NCI-H2196 treated with DMSO at 0.1 percent for 48 hours (cell line): ENCODE measurements around the gene TRIM24.

Source experiments
- DNase-seq: peaks from one replicate; lab custom pipeline; 2025; ENCODE audit not compliant: unreplicated experiment; lab: John Stamatoyannopoulos, UW

The TRIM24 gene

DNA sequence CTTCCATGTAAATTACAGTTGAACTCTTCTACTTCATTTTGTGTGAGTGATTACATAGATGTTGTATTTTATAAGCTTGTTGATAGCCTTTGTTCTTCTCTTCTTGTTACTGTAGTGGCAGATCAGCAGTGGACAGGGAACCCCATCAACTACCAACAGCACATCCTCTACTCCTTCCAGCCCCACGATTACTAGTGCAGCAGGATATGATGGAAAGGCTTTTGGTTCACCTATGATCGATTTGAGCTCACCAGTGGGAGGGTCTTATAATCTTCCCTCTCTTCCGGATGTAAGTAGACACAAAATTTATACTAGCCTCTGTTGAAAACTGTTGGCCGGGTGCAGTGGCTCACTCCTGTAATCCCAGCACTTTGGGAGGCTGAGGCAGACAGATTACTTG lies 110.7 kb downstream of the TRIM24 start:
- no peak for DNase-seq

DNA sequence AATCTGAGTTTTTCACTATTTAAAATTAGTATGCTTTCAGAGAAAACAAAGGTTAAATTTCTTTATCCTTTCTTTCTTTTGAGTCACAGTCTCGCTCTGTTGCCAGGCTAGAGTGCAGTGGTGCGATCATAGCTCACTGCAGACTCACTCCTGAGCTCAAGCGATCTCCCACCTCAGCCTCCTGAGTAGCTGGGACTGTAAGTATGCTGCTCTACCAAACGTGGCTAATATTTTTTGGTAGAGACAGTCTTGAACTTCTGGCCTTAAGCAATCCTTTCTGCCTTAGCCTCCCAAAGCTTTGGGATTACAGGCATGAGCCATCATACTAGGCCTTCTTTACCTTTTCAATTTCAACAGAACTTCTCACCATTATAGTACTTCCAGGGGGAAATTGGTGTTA lies 113.7 kb downstream of the TRIM24 start:
- no peak for DNase-seq

DNA sequence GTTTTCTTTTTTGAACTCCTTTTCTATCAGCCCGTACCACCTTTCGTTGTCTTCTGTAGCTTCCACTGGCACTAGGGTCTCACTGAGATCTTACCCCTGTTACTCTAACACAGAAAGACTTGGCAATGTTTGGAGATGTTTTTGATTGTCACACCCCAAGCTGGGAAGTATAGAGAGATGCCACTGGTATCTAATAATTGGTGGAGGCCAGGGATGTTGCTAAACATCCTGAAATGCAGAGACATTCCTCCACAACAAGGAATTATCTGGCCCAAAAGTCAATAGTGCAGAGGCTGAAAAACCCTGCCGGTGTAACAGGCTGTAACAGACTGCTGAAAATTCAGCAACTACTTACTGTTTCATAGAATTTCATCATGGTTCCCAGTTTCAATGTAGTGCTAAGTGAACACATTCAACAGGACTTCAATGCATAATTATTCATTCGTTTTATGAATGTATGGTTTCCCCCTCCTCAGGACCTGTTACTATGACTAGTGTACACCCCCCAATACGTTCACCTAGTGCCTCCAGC lies 115.9 kb downstream of the TRIM24 start:
- DNase-seq: no peak

DNA sequence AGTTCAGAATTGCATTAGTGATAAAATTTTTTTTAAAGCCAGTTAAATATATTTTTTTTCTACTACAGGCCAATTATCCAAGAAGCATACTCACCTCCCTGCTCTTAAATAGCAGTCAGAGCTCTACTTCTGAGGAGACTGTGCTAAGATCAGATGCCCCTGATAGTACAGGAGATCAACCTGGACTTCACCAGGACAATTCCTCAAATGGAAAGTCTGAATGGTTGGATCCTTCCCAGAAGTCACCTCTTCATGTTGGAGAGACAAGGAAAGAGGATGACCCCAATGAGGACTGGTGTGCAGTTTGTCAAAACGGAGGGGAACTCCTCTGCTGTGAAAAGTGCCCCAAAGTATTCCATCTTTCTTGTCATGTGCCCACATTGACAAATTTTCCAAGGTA lies 119.1 kb downstream of the TRIM24 start:
- no peak for DNase-seq

DNA sequence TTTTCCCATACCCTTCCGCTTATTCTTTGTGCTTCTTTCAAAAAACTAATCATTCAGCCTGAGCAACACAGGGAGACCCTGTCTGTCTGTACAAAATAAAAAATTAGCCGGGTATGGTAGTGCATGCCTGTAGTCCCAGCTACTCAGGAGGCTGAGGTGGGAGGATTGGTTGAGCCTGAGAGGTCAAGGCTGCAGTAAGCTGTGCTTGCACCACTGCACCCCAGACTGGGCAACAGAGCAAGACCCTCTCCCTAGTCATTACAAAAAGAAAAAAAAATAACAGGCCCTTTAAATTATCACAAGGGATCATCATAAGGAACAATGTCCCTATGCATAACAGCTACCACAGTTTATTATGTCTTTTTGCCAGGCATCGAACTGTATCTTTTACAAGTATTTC lies 119.6 kb downstream of the TRIM24 start:
- no peak for DNase-seq

DNA sequence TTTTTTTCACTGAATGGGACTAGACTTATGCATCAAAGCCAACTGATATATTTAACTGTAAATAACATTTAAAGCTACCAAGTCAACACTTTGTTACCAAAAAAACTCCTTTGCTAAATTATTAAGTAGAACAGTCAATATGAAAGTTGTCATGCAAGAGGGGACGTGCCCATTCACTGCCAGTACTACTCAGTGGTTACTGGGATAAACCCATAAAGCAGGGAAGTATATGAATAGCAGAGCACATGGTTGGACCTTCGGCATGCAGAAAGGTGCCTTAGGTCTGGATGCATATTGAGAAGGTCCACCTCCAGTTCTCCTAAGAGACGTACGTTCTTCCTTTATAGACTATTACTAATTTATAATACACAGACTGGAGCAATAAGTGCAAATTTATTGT lies 121.0 kb downstream of the TRIM24 start:
- DNase-seq: no peak

DNA sequence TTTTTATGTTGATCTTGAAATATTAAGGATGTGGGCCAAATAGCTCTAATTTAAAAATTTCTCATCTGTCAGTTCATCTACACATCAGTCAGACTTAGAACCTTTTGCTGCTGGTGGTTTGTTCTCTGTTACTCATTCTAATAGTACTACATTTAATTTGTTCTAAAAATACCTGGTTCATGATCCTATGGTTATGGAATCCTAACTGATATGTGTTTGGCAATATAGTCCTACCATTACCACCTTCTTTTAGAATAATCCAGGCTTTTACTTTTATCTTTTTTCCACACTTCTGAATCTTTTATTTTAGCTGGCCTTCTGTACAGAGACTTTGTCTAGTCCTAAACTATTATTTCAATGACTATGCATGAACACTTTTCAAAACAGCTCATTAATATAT lies 124.2 kb downstream of the TRIM24 start:
- DNase-seq: no peak

DNA sequence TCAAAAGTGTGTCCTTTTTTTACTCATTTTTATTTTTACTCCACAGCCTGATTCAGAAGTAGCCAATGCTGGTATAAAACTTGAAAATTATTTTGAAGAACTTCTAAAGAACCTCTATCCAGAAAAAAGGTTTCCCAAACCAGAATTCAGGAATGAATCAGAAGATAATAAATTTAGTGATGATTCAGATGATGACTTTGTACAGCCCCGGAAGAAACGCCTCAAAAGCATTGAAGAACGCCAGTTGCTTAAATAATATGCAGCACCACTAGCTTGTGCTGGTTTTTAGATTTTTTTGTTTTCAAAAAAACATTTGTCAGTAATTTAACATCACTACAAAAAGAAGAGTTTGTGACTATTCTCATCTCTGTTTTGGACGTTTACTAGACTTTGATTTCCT lies 124.6 kb downstream of the TRIM24 start:
- no peak for DNase-seq

DNA sequence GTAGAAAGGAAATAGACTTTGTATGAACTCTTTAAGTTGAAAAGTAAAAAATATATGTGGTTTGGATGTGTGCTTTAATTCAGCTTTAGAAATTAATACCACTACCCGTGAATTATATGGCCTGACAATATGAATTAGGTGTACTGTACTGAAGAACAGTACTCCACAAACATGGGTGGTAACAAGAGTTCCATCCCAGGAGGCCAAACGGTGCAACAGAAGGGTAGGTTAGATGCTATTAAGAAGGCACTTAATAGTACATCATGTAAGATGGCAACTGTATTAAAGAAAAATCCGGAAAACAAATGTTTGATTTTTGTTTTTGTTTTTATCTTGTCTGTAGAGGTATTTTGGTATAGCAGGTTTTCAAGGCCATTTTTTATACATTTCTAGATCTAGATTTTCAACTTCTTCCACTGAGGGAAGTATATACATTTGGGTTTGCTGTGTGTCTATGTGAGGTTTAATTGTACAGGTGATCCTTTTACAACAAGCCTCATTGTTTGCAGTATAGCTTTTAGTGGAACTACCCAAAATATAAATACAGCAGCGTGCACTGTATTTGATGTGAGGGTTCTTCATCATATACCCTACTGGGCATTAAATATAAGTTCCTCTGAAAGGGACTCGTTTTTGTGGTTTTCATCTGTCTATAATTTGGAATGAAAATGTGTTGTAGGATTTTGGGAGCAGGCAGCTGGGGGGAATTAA lies 125.4 kb downstream of the TRIM24 start:
- DNase-seq: no peak

DNA sequence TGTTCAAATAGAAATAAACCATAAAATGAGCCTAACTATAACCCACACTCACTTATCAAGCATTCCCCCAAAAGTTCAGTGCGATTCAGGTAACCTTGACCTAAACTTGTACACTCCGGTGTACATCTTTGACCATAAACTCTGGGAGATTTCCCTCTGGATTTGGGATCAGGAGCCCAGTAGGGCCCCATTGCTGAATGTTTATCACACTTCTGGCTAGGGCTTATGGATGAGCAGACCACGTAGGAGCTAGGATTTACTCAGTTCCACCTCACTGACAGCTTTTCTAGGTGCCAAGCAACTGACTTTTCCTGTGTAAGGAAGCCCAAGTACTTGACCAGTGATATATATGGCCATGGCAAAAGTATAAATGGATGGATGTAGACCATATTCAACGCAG lies 127.4 kb downstream of the TRIM24 start:
- DNase-seq: no peak

DNA sequence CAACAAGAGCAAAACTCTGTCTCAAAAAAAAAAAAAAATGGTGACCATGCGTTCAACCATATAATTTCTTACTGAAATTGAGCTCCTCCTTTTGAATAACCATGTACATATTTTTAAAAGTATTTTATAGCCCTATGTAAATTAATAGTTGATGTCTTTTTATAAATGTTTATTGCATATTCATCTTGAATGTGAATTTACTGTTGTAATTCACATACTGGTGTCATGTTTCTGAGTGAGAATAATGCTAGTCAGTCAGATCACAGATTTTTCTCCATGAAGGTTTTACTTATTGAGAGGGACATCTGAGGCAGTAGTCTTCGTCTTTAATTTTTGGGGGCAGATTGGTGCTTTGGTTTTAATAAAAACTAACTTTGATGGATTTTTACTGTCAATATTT lies 128.9 kb downstream of the TRIM24 start:
- no peak for DNase-seq

DNA sequence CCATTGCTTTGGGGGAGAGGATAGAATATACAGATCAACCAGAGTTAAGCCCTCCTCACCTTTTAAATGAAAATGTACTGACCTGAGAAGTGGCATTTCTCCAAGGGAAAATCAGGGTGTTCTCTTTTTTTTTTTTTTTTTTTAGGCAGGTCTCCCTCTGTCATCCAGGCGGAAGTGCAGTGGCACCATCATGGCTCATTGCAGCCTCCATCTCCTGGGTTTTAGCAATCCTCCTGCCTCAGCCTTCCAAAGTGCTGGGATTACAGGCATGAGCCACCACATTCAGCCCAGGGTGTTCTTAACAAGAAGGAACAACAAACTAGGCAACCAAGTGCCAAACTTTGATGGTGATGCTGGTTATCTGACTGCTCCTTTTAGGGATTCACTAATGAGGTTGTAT lies 130.1 kb downstream of the TRIM24 start:
- DNase-seq: no peak

DNA sequence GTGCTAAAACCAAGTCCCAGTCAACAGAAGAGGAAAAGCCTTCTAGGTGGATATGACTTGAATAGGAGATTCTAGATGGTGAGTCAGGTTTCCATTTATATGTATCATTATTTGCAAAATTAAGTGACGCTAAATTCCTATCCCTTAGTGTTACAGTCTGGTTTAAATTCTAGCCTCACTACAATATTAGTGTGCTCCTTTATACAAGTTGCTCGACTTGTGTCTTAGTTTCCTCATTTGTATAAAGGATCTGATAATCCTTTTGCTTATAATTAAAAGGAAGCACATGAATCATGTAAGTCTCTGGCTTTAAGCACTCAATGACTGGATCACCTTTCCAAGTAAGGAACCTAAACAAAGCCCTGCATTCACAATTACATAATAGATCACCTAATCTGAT lies 135.4 kb downstream of the TRIM24 start:
- no peak for DNase-seq

DNA sequence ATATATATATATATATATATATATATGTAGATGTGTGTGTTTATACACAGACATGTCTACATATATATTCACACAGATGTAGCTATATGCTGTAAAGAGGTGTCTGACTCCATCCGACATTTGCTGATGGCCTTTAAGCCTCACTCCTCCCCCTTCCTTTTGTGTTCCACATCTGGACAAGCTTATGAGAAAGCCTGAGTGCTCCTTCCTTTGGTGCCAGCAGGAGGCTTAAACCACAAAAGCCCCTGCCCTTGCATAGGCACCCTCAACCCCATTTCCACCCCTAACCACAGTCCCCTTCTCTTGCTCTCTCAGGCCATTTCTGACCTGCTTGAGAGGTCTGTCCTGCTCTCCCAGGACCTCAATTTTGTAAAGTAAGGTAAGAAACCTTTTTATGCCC lies 142.4 kb downstream of the TRIM24 start:
- DNase-seq: no peak

DNA sequence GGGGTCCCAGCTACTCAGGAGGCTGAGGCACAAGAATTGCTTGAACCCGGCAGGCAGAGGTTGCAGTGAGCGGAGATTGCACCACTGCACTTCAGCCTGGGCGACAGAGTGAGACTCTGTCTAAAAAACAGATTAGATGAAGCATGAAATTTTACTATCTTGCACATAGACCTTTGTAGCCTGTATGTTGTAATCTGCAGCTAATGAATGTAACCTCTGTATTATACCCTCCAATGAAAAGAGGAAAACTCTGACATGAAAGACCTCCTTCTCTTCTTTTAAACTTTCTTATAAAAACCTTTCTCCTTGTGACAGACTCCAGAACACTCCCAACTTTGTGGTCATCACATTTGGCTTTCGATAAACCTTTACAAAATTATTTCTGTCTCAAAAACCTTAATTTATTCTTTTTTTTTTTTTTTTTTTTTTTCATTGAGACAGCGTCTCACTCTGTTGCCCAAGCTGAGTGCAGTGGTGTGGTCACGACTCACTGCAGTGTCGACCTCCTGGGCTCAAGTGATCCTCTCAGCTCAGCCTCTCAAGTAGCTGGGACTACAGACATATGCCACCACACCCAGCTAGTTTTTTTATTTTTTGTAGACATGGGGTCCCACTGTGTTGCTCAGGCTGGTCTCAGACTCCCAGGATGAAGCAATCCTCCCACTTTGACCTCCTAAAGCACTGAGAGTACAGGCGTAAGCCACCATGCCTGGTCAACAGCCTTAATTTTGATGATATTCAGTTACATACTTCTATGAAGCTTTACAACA lies 143.7 kb downstream of the TRIM24 start:
- DNase-seq: no peak

DNA sequence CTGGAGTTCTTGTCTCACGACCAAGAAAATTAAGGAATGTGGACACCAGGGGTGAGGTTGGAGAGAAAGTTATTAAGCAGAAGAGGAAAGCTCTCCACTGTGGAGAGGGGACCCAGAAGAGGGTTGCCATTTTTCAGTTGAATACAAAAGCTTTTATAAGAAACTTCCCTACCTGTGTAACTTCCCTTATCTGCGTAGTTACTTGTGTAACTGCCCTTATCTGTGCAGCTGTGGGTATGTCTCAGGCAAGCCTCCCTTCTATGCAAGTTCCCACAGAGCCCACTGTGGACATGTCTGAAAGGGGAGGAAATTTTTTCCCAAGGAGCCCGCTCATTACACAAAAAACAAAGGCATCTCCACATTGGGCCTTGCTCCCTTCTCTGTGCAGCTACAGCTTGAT lies 146.2 kb downstream of the TRIM24 start:
- DNase-seq: no peak

DNA sequence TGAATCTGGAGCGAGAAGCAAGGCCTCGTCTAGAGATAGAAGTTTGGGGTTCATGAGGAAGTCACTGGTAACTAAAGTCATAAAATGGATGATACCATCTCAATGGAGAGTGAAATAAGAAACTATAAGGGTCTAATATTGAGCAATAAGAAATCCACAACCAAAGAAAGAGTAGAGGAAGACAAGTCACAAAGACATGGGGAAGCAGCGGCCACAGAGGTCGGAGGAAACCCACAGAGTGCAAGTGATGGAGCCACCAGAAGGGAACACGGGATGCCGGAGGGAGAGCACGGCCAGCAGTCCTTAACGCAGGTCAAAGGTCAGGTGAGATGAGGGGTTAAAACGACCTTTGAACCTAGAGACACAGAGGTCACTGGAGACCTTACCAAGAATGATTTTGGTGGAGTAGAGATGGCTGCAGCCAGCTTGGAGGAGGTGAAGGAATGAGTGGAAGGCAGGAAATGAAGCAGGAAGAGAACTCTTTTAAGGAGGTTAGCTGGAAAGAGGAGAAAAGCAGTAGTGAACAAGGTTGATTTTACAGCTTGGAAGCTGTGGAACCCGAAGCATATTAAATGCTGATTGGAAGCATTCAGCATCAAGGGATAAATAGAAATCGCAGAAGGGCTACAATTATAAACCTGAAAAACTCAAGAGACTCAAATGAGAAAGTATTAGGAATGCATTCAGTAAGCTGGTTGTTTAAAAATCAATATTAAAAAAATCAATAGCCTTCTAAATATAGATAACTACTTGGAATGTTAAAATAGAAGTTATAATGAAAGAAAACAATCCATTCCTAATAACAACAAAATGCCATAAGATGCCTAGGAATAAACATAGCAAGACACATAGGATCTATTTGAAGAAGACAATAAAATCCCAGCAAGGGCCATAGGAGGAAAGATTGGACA lies 147.4 kb downstream of the TRIM24 start:
- DNase-seq: no peak

DNA sequence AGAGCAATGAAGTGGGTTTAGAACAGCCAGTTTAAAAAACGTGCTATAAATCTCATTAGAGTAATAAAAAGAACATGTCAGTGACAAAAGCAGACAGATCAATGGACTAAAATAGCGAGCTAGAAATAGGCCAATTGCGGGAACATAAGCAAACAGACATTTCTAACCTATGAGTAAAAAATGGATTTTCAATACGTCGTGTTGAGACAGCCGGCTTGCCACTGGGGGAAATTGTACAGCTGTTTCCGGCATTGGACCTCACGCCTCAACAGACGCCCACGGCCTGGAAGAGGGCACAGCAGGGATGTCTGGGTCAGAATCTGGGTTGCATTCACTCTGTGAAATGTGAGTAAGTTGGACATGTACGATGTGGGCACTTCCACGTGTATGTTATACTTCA lies 148.2 kb downstream of the TRIM24 start:
- DNase-seq: no peak

DNA sequence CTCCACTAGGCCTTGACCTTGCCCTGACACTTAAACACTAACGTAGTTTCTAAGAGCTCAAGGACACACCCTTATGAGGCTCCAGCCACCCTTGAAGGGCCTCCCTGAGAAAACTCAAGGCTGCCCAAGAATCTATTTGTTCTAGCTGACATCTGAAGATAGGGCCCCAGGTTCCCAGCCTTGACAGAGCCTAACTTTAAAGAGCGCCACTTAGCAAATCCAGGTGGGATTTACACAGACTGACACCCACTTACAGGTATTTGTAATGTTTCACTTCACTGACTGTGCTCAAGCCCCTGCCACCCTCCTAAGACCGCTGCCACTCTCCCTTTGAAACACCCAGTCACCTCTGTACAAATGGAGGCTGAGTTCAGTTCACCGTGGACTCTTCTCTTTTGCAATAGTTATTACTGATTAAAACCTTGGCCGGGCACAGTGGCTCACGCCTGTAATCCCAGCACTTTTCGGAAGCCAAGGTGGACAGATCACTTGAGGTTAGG lies 150.7 kb downstream of the TRIM24 start:
- no peak for DNase-seq

DNA sequence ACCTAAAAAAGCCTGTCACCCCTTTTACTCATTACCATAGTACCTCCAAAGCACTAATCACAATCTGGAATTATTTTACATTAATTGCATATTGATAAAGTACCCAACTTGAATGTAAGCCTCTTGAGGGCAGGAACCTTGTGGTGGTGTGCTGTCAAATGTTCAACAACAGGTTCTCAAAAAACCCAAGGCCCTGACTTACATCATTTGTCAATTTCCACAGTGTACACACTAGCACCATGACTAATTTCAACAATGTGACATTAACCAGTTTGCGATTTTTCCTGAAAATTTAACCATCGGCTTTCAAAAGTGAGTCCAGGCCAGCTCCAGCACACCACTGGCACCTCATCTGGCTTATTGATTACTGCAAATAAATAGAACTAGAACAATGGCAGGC lies 153.6 kb downstream of the TRIM24 start:
- DNase-seq: no peak

DNA sequence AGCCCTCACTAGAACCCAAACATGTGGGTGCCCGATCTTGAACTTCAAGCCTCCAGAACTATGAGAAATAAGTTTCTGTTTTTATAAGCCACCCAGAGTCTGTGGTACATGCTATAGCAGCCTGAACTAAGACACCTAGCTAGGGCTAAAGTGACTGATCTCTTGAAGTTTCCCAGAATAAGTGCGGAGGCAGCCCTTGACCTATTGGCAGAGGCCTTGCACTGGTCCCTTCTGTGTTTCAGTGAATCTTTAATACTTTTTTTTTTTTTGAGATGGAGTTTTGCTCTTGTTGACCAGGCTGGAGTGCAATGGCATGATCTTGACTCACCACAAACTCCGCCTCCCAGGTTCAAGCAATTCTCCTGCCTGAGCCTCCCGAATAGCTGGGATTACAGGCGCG lies 156.0 kb downstream of the TRIM24 start:
- DNase-seq: no peak
